Forelimb muscle (tissue), 1 donor: Measurements from ENCODE around the gene MYO5B. TPM values are rescaled to one million over a fixed set of nuclear protein-coding genes. Genes with fewer than 3 reads are reported as not detected.
"Not testable (repeated sequence)": the region's sequence is repeated elsewhere in the genome, so short reads cannot be mapped to it uniquely, and the experiment has no call there.

Source experiments
- DNase-seq: peaks from one replicate; pipeline ENCODE4 v3.0.0-alpha.2; 2013; ENCODE audit warnings: low read depth
- polyA plus RNA-seq: library from polyadenylated mRNA; unstranded; fragments of 120-200 nt; gene quantifications from one replicate; pipeline ENCODE4 v1.2.1, GENCODE V29; 2013; ENCODE audit not compliant: insufficient read length

MYO5B gene
- polyA plus RNA-seq, 1 donor, result 1.6 TPM

DNA sequence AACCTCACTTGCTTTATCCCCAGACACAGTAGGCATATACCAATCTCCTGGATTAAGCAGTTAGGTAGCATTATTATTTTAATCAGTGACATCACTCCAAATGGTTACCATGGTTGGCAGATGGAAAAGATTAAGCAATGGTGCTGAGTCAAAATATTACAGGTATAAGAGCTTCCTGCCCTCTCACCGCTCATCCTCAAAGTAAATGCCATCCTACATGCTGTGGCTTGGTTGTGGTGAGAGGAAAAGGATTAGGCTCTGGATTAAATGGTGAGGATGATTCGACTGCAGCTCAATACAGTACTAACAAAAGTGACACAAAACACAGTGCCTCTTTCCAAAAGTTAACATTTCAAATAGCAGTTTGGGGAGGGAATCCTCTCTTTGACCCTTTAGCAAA is 272.7 kb downstream of the MYO5B start:
- DNase-seq, result no peak

DNA sequence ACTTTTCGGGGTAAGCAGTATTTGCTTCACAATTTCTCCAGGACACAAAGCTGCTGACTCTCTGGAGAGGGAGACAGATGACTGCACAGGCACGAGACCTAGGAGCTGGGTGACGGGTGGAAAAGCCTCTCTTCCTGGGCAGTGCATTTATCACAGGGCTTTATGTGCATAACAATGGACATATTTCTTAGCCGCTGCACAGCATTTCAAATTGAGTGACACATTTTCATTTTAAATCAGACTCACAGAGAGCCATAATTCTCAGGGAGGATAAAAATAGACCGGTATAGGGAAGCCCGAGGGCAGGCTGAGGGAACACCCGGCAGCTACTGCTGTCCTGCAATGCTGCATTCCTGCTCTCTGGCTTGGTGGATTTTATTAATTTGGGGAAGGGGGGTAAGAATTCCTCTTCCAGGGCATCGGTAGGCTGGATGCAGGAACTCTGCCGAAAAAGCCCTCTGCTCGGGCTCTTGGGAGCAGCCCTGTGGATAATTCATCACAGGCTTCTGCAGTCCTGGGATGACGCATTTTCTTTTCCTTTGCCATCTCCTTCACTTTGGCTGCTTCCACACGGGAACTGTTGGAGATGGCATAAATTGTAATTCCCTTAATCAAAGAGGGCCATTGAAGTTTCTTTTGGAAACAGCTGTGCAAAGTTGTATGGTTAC is 273.5 kb downstream of the MYO5B start:
- no peak for DNase-seq

DNA sequence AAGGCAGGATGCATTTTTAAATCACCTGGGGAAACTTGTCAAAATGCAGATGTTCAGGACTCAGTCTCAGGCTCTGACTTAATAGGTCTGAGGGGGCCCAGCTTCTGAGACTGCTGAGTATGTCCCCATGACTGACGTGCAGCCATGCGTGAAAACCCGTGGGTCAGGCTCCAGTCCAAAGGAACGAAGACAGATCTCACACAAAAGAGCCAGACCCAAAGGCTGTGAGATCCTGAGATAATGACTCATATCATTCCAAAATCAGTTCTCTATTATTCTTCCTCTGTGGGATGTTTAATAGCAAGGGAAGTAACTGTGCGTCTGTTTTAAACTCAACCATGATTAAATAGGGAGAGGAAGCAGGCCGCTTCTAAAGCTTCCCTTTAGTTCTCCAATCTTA is 274.2 kb downstream of the MYO5B start:
- DNase-seq, result no peak

DNA sequence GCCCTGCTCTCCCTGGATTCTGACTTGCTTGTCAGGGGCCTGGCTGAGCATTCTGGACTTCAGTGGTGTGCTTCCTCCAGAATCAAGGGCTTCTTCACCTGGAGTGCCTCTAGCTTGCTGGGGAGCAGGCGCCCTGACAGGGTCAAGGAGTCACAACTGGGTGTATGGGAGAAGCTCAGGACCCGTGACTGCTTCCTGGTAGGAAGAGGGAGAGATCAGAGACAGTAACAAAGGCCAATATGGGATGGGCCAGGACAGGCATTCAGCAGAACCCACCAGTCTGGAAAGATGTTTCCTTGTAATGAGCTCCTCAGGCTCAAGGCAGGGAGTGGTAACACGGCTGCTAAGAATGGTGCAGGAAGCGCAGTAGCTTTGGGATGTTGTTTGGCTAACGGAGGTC is 277.2 kb downstream of the MYO5B start:
- no peak for DNase-seq

DNA sequence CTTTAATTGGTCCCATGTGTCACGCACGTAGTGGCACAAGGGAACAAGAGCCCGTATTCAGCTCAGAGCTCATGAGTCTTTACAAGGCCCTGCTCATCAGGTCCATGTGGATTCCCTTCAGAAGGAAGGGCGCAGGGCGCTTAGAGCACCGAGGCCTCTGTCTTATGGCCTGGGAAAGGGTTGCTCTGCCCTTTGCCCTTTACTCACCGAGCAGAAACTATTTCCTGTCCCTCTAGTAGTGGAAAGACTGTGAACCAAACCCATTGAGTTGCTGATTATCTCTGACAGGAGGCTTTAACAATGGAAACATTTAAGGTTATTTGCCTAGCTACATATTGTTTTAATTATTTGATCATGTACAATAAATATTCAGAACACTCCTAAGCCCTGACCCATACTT is 279.6 kb downstream of the MYO5B start:
- DNase-seq, result no peak

DNA sequence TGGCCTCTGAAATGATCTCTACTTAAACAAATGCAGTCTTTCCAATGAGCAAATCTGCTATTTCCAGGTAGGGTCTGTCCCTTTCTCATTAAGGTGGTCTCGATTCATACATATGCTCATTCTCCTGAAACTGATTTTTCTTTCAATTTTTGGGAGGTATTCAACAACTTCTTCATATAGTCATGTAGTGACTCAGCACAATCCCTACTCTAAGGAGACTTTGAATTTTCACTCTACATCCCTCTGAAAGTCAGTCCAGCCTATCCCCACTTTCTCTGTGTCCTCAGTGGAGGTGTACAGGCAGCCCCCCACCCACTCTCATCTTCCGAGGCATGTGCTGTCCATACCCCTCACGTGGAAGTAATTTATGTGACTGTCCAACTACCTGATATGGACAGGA is 281.7 kb downstream of the MYO5B start:
- no peak for DNase-seq

DNA sequence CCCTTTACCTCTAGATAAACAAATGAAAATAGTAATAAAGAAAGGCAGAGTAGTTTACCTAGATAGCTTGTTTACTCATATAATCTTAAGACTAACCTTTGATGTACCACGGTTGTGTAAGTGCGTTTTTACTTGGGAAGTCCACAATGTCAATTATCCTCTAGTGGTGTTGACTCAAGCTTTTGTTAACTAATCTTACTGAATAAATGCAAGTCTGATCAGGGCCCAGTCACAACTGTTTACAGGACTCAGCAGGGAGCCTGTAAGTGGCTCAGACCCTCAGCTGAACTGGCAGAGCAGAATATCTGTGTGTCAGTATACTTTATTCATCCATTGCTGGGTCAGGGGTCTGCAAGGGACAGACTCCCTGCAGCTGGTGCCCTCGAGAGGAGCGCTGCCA is 283.5 kb downstream of the MYO5B start:
- no peak for DNase-seq

DNA sequence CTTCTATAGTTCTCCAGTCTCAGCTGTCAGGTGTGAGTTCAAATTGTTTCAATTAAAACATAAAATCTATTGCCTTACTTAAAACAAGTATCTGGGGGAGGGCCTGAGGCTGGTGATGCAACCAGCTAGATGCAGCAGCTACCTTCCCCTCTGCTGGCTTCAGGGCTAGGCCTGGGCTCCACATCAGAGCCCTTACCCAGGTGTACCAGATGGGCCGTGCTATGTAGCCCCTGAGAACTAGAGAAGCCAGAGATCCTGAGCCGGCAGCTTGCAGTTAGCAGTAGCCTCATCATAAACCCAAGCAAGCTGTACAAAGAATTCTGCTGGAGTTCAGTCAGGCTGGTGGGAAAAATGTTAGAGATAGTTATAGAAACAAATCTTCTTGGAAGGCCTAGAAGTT is 284.0 kb downstream of the MYO5B start:
- no peak for DNase-seq

DNA sequence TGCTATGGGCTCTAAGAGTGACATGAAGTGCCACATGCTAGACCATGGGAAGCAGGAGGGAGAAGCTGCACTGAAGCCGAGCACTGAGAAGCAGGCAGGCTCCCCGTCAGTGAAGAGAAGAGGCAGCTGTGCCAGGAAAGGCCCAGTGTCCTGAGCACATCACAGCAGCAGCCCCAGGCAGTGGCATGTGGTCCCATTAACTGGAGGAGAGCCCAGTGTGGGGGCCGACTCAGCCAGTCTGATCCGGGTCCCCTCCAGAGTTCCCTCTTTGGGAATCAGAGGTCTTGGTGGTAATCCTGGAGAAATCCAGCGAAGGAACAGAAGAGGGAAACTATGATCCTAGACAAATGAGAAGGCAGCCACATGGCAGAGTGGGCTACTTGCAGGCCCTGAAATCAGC is 284.9 kb downstream of the MYO5B start:
- no peak for DNase-seq

DNA sequence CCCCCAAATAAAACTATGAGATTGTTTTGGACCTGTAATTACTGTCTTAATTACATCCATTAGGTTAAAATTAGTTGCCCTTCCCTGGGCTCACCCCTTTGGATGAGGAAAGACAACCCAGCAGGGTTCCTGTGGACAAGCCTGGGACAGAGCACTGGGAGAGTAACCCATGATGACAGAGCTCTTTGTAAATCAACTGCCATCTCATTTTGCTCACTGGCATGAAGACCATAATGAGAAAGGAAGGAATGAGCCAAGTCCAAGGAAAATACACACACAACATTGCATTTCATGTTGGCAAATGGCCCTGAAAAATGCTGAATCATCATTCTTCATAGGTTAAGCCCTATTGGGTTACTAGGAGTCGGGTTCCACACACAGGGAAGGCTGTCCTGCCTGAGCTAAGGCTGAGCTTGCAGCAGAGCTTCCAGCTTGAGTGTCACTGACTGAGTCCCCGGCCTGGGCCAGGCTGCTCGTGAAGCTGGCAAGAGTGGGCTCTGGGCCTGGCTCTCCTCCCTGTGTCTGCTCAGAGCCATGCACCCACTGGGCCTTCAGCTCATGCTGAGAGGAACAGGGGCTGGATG is 287.5 kb downstream of the MYO5B start:
- no peak for DNase-seq

DNA sequence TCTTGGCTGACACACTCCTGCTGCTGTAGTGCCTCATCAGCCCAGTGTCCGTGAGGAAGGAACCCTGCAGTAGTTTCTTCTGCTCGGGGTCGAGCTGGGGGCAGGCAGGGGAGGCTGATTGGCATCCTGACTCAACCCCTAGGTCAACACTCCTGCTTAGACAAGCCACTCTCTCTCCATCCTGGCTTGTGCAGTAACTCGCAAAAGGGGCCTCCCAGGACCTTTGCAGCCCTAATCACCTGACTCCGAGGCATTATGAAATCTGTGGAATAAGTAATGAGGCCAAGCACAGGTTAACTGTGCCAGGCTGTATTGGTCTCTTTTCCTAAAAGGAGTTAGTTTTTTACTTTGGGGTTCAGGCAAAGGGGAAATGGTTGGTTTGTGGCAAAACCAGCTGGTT is 289.2 kb downstream of the MYO5B start:
- DNase-seq, result no peak

DNA sequence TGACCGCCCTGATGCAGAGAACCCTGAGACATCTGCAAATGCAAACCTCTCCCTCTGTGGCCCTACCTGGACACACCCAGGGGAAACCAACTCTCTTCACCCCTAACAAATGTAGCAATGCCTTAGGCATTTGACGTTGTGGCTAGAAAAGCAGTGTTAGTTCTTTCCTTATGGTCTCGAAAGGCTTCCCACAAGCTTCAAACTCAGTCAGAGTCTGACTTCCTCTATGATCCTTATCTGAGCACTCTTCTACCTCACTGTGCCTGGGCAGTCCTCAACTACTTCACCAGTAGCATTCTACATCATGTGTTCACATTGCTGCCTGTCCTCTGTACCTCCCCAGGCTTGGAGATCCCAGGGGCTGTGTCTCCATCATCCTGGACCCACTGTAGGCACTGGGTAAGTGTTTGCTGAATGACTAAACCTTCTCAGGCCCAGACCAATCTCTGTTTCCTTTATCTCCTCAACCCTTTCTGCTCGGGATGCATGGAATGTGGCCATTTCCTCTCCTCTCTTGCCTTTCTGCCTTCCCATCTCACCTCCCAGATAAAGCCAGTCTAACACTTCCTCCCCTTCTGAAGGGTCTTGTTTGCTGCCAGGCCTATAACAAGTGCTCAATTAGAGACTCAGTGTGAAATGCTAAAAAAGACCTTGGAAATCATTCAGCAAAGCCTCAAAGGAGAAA is 289.9 kb downstream of the MYO5B start:
- DNase-seq, result no peak

DNA sequence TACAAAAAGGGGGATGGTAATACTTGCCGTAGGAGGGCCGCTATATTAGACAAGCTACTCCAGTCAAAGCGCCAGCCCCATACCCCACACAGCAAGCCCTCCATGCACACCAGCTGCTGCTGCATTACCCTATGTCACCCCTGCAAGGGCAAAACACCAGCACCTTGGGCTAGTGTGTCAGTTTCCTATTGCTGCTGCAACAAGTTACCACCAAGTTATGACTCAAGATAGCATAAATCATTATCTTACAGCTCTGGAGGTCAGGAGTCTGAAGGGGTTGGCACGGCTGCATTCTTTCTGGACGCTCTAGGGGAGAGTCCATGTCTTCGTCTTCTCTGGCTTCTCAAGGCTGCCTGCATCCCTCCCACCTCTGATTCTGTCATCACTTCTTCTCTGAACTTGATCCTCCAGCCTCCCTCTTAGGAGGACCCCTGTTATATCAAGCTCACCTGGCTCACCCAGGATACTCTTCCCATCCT is 293.0 kb downstream of the MYO5B start:
- DNase-seq, result no peak

DNA sequence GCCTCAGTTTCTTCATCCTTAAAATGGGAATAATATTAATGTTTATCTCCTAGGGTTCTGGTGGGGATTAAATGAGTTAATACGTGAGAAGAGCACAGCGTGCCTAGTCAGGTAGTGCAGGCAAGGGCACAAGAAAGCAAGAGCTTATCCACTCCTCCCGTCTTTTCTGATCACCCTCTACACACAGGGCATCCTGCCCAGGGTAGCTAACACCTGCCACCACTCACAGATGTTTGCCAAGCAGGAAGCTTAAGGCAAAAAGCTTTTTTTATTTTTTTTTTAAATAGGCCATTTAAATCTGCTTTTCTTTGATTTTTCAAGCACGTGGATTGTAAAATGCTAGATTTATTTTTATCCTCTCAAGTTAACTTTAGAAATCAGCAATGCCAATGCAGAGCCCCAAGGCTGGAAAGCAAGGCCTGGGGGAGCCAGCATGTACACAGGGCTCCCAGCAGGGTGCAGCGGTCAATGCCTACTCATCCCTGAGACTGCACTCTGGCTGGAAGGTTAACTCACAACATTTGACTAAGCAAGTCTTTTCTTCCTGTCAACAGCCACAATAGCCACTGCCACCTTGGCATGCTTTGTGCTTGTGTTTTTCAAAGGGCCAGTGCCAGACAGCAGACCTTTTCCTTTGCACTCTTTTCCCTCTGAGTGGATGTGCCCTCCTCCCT is 295.2 kb downstream of the MYO5B start:
- no peak for DNase-seq

DNA sequence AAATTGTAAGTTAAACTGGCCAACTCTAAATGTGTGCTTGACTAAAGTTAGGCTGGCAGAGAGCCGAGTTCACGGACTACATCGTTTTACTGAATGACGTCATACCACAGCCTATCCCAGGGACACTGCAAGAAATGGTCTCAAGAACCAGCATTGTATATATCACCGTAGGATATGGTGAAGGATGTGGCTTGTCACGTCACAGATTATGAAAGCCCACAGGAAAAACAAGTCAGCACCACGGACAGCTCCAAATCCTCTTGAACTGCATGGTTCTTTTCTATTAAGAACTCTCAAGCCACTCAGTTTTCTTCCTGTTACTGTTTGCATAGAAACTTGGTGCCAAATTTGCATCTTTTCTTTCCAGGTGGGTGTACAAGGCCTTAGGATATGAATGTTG is 296.5 kb downstream of the MYO5B start:
- DNase-seq, result peak; percentile 60

DNA sequence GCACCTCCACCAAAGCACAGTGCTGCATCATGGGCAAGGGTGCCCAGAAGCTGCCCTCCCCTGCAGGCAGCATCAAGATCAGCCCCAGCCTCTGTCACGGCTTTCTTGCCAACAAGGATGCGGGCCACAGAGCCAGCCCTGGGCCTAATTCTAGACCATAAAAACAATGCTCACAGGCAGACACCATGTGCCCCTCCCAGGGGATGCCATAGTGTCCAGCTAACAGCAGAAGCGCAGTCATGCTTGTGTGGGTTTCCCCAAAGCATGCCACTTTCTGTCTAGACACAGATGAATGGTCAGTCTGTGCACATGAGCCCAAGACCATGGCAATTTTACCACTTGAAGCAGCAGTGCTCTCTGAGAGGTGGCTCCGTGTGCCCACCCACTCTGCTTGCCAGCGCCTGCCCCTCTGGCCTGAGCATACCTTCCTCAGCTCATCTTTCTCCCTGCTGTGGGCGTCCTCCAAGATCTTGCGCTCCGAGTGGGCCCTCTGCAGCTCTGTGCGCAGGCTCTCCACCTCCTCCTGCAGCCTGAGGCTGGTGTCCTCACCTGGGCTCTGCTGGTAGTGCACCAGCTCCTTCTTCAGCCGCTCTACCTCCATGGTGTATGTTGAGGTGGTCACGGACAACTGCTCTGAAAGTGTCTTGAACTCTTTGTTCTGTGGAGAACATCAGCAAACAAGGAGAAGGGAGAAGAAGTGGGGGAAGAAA is 300.3 kb downstream of the MYO5B start:
- DNase-seq, result no peak

DNA sequence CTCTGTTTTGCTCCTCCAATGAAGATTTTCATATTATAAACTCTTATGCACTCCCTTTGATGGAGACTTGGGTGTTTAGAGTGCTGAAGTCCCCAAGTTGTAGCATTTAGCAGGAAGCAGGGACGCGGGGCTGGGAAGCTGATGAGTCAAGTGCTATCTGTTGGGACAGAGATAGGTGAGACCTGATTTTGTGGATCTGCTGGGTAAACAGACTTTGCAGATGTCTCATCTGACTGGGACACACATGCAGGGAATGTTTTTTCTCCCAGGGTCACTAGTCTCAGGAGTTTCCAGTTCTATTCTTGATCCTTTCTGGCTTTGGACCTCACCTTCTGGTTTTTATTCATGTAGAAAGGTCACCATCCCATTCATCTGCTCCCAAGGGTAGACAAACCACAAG is 301.9 kb downstream of the MYO5B start:
- no peak for DNase-seq

DNA sequence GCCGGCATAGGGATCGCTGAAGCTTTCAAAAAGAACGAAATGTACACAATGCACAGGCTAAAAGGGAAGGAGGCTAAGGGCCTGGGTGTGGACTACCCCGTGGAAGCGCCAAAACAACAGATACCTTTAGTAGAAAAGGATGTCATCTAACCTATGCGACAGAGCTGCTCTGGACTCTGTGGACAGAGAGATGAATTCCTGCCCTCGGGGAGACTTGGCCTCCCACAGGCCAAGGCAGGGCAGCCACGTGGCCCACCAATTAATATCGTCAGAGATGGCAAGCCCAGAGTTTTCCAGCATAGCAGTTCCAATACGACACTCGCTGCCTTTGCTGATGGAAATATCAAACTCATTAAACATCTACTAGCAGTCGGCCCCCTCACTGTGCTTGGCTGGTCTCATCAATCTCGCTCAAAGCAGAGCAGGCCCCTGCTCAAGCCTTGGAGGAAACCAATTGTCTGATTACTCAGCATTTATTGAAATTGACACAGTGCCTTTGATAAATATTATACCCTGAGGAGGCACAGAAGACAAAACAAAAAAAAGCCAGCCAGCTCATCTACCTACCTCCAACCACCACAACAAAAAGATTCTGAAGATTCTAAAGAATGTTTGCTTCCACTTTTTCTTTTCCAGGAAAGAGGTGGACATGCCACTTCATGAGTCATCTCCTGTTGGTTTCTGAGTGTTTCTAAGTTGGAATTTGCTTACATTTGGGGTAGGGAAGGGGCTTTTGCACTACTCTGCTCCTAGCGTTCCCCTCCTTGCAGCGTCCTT is 302.6 kb downstream of the MYO5B start:
- no peak for DNase-seq

DNA sequence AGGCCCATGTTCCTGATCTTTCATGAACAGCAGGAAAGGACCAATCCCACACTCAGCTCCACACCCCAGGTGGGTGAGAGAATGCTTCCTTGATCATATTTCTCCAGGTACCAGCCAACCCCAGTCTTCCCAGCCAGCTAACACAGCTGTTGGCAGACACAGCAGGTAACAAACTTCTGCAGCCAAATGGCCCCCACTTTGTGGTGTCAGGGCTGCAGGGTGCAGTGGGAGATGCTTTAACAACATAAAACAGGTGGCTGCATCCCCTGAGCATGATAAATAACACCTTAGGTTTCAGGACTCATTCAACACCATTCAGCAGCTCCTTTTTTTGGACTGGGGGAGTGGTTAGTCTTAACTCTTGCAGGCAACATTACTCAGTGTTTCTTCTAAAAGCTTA is 304.9 kb downstream of the MYO5B start:
- no peak for DNase-seq

DNA sequence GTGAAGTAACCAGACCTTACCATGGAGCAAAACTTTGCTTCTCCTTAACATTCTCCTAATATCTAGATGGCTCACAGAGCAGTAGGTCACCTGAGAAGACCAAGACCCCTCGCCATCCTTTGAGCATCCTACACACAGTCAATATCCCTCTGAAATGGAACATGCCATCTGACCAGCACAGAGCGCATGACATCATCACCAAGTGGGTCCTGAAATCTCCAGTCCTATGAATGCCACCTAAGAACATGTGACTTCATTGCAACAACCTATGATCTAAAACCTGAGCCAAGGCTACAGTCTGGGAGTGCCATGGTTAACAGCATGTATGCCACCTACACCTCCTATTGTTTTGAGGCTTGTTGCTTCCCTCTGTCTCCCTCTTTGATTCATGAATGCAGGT is 305.4 kb downstream of the MYO5B start:
- DNase-seq, result not testable (repeated sequence)
